Loucy (cell line): Measurements from ENCODE around the gene RFC5.

Experiments
- EZH2phosphoT487 ChIP-seq: fragments of 200-600 bp; IDR thresholded peaks from 2 replicates; pipeline ENCODE4 v1.6.1; 2018; ENCODE audit warnings: antibody characterized with exemption, mild to moderate bottlenecking, moderate library complexity, borderline replicate concordance
- TF ChIP-seq, protein P1 (sequence below): fragments of 200-600 bp; sonication (generic); conservative IDR thresholded peaks from 2 replicates; pipeline ENCODE4 v1.5.1; 2014; ENCODE audit warnings: mild to moderate bottlenecking, antibody characterized with exemption, low read length

DNA sequence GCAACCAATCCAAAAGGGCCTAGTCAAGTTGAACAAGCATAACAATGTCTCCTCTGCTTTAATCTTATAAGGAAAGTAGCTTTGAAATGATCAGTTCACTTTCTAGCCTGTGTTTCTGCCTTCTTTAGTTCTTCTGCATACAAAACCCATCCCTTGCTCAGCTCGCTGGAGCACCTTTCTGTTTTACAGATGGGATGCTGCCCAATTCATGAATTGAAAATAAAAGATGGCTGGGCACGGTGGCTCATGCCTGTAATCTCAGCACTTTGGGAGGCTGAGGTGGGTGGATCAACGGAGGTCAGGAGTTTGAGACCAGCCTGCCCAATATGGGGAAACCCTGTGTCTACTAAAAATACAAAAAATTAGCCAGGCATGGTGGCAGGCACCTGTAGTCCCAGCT lies 4.5 kb upstream of the RFC5 start:
- TF ChIP-seq, protein P1, sequence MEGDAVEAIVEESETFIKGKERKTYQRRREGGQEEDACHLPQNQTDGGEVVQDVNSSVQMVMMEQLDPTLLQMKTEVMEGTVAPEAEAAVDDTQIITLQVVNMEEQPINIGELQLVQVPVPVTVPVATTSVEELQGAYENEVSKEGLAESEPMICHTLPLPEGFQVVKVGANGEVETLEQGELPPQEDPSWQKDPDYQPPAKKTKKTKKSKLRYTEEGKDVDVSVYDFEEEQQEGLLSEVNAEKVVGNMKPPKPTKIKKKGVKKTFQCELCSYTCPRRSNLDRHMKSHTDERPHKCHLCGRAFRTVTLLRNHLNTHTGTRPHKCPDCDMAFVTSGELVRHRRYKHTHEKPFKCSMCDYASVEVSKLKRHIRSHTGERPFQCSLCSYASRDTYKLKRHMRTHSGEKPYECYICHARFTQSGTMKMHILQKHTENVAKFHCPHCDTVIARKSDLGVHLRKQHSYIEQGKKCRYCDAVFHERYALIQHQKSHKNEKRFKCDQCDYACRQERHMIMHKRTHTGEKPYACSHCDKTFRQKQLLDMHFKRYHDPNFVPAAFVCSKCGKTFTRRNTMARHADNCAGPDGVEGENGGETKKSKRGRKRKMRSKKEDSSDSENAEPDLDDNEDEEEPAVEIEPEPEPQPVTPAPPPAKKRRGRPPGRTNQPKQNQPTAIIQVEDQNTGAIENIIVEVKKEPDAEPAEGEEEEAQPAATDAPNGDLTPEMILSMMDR = no peak
- TF ChIP-seq EZH2phosphoT487 = no peak
